Neuronal stem cell (in vitro differentiated cells): ENCODE results near the gene CPS1.

Source experiments
- DNase-seq: peaks from one replicate; pipeline ENCODE4 v3.0.0-alpha.2; 2013; ENCODE audit warnings: low spot score
- H2AFZ ChIP-seq: one replicate; pipeline ENCODE4 v1.6.1; 2013; ENCODE audit warnings: mild to moderate bottlenecking, low read length, inconsistent platforms
- H2AK5ac ChIP-seq: 2 replicates; pipeline ENCODE4 v1.6.1; 2013; ENCODE audit warnings: low read depth, mild to moderate bottlenecking, inconsistent platforms, low read length, moderate library complexity, mixed read lengths
- H2BK120ac ChIP-seq: 2 replicates; pipeline ENCODE4 v1.6.1; 2013; ENCODE audit warnings: low read depth, mild to moderate bottlenecking, inconsistent platforms, low read length, moderate library complexity, mixed read lengths
- H2BK12ac ChIP-seq: one replicate; pipeline ENCODE4 v1.6.1; 2013; ENCODE audit warnings: low read length, inconsistent platforms
- H2BK15ac ChIP-seq: 2 replicates; pipeline ENCODE4 v1.6.1; 2013; ENCODE audit warnings: mild to moderate bottlenecking, low read length, inconsistent platforms, mixed read lengths
- H2BK5ac ChIP-seq: one replicate; pipeline ENCODE4 v1.6.1; 2013; ENCODE audit warnings: inconsistent platforms, mild to moderate bottlenecking, low read length, moderate library complexity
- H3K14ac ChIP-seq: one replicate; pipeline ENCODE4 v1.6.1; 2013; ENCODE audit warnings: low read length, inconsistent platforms
- H3K18ac ChIP-seq: 2 replicates; pipeline ENCODE4 v1.6.1; 2013; ENCODE audit warnings: low read length, inconsistent platforms
- H3K23ac ChIP-seq: 2 replicates; pipeline ENCODE4 v1.6.1; 2013; ENCODE audit warnings: low read depth, mild to moderate bottlenecking, mixed read lengths, low read length, inconsistent platforms; ENCODE audit not compliant: poor library complexity
- H3K27ac ChIP-seq: replicated peaks from 3 replicates; pipeline ENCODE4 v1.5.1; 2013; ENCODE audit warnings: low read length, inconsistent platforms
- H3K27me3 ChIP-seq, 3 experiments: 2 replicates each; pipeline ENCODE4 v1.6.1; 2013; ENCODE audit warnings: low read length in 3 of 3, mild to moderate bottlenecking in 2 of 3, inconsistent platforms in 1 of 3, low read depth in 1 of 3, mixed read lengths in 1 of 3, moderate library complexity in 1 of 3; ENCODE audit not compliant: control insufficient read depth in 3 of 3, insufficient read depth in 3 of 3
- H3K36me3 ChIP-seq, 2 donors: replicated peaks in 1 of 2; 2 replicates each; pipeline ENCODE4 v1.6.1; 2013; ENCODE audit warnings: low read length in 2 of 2; ENCODE audit not compliant: control insufficient read depth in 2 of 2, insufficient read depth in 2 of 2
- H3K4ac ChIP-seq: 2 replicates; pipeline ENCODE4 v1.6.1; 2013; ENCODE audit warnings: inconsistent platforms, mild to moderate bottlenecking, low read length, moderate library complexity
- H3K4me1 ChIP-seq, 2 donors: 1 replicate in 1 of 2; 2 replicates in 1 of 2; pipeline ENCODE4 v1.6.1; 2013; ENCODE audit warnings: low read length in 2 of 2, low read depth in 1 of 2; ENCODE audit not compliant: control insufficient read depth in 2 of 2, insufficient read depth in 1 of 2
- H3K4me2 ChIP-seq: one replicate; pipeline ENCODE4 v1.6.1; 2013; ENCODE audit warnings: mild to moderate bottlenecking, low read length, inconsistent platforms; ENCODE audit not compliant: insufficient read depth, poor library complexity, severe bottlenecking
- H3K4me3 ChIP-seq, 2 donors: 2 replicates each; pipeline ENCODE4 v1.5.1; 2013; ENCODE audit warnings: low read length in 2 of 2, mild to moderate bottlenecking in 2 of 2, inconsistent platforms in 1 of 2, moderate library complexity in 1 of 2
- H3K79me1 ChIP-seq: one replicate; pipeline ENCODE4 v1.6.1; 2013; ENCODE audit warnings: low read depth, mild to moderate bottlenecking, inconsistent platforms, low read length, moderate library complexity
- H3K9ac ChIP-seq: one replicate; pipeline ENCODE4 v1.6.1; 2013; ENCODE audit warnings: mild to moderate bottlenecking, low read depth, low read length, inconsistent platforms; ENCODE audit not compliant: poor library complexity
- H3K9me3 ChIP-seq, 2 donors: replicated peaks in 1 of 2; 2 replicates each; pipeline versions ENCODE3 to v1.6.1; 2013; ENCODE audit warnings: low read length in 2 of 2, mild to moderate bottlenecking in 2 of 2, inconsistent platforms in 1 of 2, low read depth in 1 of 2, mixed read lengths in 1 of 2, moderate library complexity in 1 of 2; ENCODE audit not compliant: control insufficient read depth in 2 of 2, insufficient read depth in 1 of 2
- H4K8ac ChIP-seq: one replicate; pipeline ENCODE4 v1.6.1; 2013; ENCODE audit warnings: low read depth, mild to moderate bottlenecking, inconsistent platforms, low read length, moderate library complexity
- H4K91ac ChIP-seq: one replicate; pipeline ENCODE4 v1.6.1; 2013; ENCODE audit warnings: low read length, low read depth, mild to moderate bottlenecking, inconsistent platforms; ENCODE audit not compliant: poor library complexity
- WGBS, 2 donors: extraction: QIAGEN DNeasy Blood & Tissue Kit; methylation state at CpG; one replicate each; pipeline ENCODE4 v1.1.7; 2013; ENCODE audit warnings: missing lambda C conversion rate in 2 of 2, mixed read lengths in 1 of 2; ENCODE audit not compliant: insufficient read length in 2 of 2, insufficient replicate concordance in 1 of 2; ENCODE audit errors: extremely low coverage in 2 of 2; 5-methylcytosine and 5-hydroxymethylcytosine counted together

CPS1 gene

GRCh38 chr2:210715560-210716082 is 159.2 kb downstream of the CPS1 start:
- no peak overlapping the region for H4K91ac ChIP-seq
- no peak overlapping the region for H3K23ac ChIP-seq
- H3K79me1 ChIP-seq, result no peaks in the 10 kb centered on the region
- H4K8ac ChIP-seq, result no peak overlapping the region
- no peak overlapping the region for H2BK120ac ChIP-seq
- no peak overlapping the region for H2AFZ ChIP-seq
- H3K27me3 ChIP-seq, result no peaks in the 10 kb centered on the region
- no peak overlapping the region for H3K4ac ChIP-seq
- H3K9me3 ChIP-seq, result no peaks in the 10 kb centered on the region
- no peak overlapping the region for H3K4me2 ChIP-seq
- no peaks in the 10 kb centered on the region for H3K36me3 ChIP-seq
- no peak overlapping the region for H3K14ac ChIP-seq
- H3K4me1 ChIP-seq, result no peaks in the 10 kb centered on the region
- H2BK15ac ChIP-seq, result no peak overlapping the region
- no peak for DNase-seq
- no peak overlapping the region for H2BK12ac ChIP-seq
- H2BK5ac ChIP-seq, result no peak overlapping the region
- no peak overlapping the region for H2AK5ac ChIP-seq
- H3K18ac ChIP-seq, result no peak overlapping the region
- no peak overlapping the region for H3K4me3 ChIP-seq
- WGBS, 2 donors, result no CpG with 5 or more reads among the region's 5 CpGs
- no peak overlapping the region for H3K9ac ChIP-seq
- no peak overlapping the region for H3K27ac ChIP-seq

GRCh38 chr2:210718503-210718902 is 162.1 kb downstream of the CPS1 start:
- H2BK12ac ChIP-seq, result no peak overlapping the region
- H2BK15ac ChIP-seq, result no peak overlapping the region
- H3K27ac ChIP-seq, result no peak overlapping the region
- no peak overlapping the region for H3K4me2 ChIP-seq
- H3K23ac ChIP-seq, result no peak overlapping the region
- no peak overlapping the region for H2BK5ac ChIP-seq
- no peak overlapping the region for H2AK5ac ChIP-seq
- no peak overlapping the region for H3K18ac ChIP-seq
- no peaks in the 10 kb centered on the region for H3K79me1 ChIP-seq
- H2AFZ ChIP-seq, result no peak overlapping the region
- H3K27me3 ChIP-seq, result no peaks in the 10 kb centered on the region
- no peak overlapping the region for H2BK120ac ChIP-seq
- no peak overlapping the region for H3K4ac ChIP-seq
- no peaks in the 10 kb centered on the region for H3K36me3 ChIP-seq
- no peak overlapping the region for H4K8ac ChIP-seq
- H4K91ac ChIP-seq, result no peak overlapping the region
- WGBS, 2 donors, result no CpG with 5 or more reads among the region's 3 CpGs
- no peaks in the 10 kb centered on the region for H3K9me3 ChIP-seq
- no peak overlapping the region for H3K4me3 ChIP-seq
- H3K4me1 ChIP-seq, result no peaks in the 10 kb centered on the region
- no peak overlapping the region for H3K14ac ChIP-seq
- no peak overlapping the region for H3K9ac ChIP-seq
- DNase-seq, result no peak

DNA sequence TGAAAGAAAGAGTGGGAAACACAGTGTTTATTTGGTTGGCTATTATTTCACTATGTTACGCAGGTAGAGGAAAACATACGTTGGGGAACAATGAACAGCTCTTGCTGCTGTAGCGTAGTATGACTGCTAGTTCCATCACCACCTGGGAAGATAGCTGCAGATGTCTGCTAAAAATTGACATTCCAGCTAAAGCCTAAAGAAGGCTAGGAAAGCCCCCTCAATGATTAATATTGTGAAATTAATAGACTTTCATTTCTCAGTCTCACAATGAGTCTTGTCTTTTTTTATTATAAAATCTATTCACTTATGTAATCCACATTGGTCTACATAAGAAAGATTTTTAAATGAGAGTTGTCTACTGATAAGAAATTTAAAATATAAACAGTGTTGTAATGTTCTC is 165.7 kb downstream of the CPS1 start:
- H2BK120ac ChIP-seq, result no peak overlapping the region
- H2BK15ac ChIP-seq, result no peak overlapping the region
- H3K18ac ChIP-seq, result no peak overlapping the region
- H3K4me1 ChIP-seq, result no peaks in the 10 kb centered on the region
- no CpG with 5 or more reads among the region's 3 CpGs for WGBS, 2 donors
- DNase-seq, result no peak
- H3K27me3 ChIP-seq, result no peaks in the 10 kb centered on the region
- no peak overlapping the region for H4K91ac ChIP-seq
- H3K4me2 ChIP-seq, result no peak overlapping the region
- no peaks in the 10 kb centered on the region for H3K79me1 ChIP-seq
- no peak overlapping the region for H2BK12ac ChIP-seq
- H3K23ac ChIP-seq, result no peak overlapping the region
- no peak overlapping the region for H3K27ac ChIP-seq
- H3K9ac ChIP-seq, result no peak overlapping the region
- no peak overlapping the region for H3K14ac ChIP-seq
- no peak overlapping the region for H4K8ac ChIP-seq
- H3K4me3 ChIP-seq, result no peak overlapping the region
- H3K36me3 ChIP-seq, result no peaks in the 10 kb centered on the region
- H2BK5ac ChIP-seq, result no peak overlapping the region
- no peak overlapping the region for H2AK5ac ChIP-seq
- no peaks in the 10 kb centered on the region for H3K9me3 ChIP-seq
- H2AFZ ChIP-seq, result no peak overlapping the region
- H3K4ac ChIP-seq, result no peak overlapping the region

DNA sequence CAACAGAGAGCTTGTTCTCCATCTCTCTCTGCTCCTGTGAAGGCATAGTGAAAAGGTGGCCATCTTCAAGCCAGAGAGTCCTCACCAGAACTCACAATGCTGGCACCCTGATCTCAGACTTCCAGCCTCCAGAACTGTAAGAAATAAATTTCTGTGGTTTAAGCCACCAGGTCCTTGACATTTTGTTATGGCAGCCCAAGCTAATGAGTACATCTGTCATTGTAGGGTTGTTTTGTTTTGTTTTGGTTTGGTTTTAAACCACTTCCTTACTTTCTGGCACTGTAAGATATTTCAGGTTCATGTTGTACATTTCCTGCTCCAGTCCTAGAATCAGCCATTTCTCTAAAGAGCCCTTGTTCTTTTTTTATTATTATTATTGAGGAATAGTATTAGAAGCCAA is 171.2 kb downstream of the CPS1 start:
- no peak overlapping the region for H2AFZ ChIP-seq
- no peak overlapping the region for H2BK120ac ChIP-seq
- no peak overlapping the region for H3K4me3 ChIP-seq
- H2BK5ac ChIP-seq, result no peak overlapping the region
- no peak overlapping the region for H3K14ac ChIP-seq
- no peak overlapping the region for H3K9ac ChIP-seq
- H3K4ac ChIP-seq, result no peak overlapping the region
- no peaks in the 10 kb centered on the region for H3K9me3 ChIP-seq
- H3K23ac ChIP-seq, result no peak overlapping the region
- H4K8ac ChIP-seq, result no peak overlapping the region
- H3K27ac ChIP-seq, result no peak overlapping the region
- no peak overlapping the region for H4K91ac ChIP-seq
- H3K79me1 ChIP-seq, result no peaks in the 10 kb centered on the region
- H2AK5ac ChIP-seq, result no peak overlapping the region
- H3K27me3 ChIP-seq, result no peaks in the 10 kb centered on the region
- no peaks in the 10 kb centered on the region for H3K4me1 ChIP-seq
- DNase-seq, result no peak
- no peak overlapping the region for H3K4me2 ChIP-seq
- H3K36me3 ChIP-seq, result no peaks in the 10 kb centered on the region
- H2BK12ac ChIP-seq, result no peak overlapping the region
- H3K18ac ChIP-seq, result no peak overlapping the region
- no peak overlapping the region for H2BK15ac ChIP-seq
